SH-SY5Y (cell line): ENCODE results near the gene SHD.

Experiments
- GATA2 ChIP-seq: IDR thresholded peaks from 2 replicates; pipeline ENCODE4 v1.6.1; 2011; ENCODE audit warnings: mild to moderate bottlenecking, low read depth, low read length
- GATA3 ChIP-seq: IDR thresholded peaks from 2 replicates; pipeline ENCODE4 v1.6.1; 2011; ENCODE audit warnings: low read depth, mild to moderate bottlenecking, low read length, moderate library complexity

GRCh38 chr19:4267901-4268815 lies 10.9 kb upstream of the SHD start:
- no peak for TF ChIP-seq GATA2
- no peak for TF ChIP-seq GATA3
